ENCODE data around the gene PRG2. TPM values are rescaled to one million over a fixed set of nuclear protein-coding genes. Genes with fewer than 3 reads are reported as not detected.

Gene PRG2
- total and polyA plus RNA-seq, 2 of the 4 experiments (the other 2 are of a cell fraction): not detected

- Histone ChIP-seq H3K9me1 (ENCODE audit: insufficient read depth, low read length) (no peaks in the 10 kb centered on the region), H2AK9ac (replicated peaks; ENCODE audit: low read depth, low read length, poor library complexity) (peak overlapping the region; percentile 84), H2BK120ac (ENCODE audit: low read depth, low read length) (0 out of 2 replicates have a peak overlapping the region, but pooled peaks have one; percentile 38), H2AK5ac (ENCODE audit: low read depth, low read length) (no peak overlapping the region; the same call in 1 of the 2 replicates), H3K9ac (ENCODE audit: low read depth, low read length) (peak overlapping the region; percentile 32; the same call in 1 of the 2 replicates), H4K91ac (ENCODE audit: insufficient read depth, low read depth, low read length) (no peak overlapping the region), H2BK5ac (ENCODE audit: low read depth, low read length, poor library complexity, severe bottlenecking) (no peak overlapping the region), H4K8ac (ENCODE audit: low read depth in 2 of 2, low read length in 2 of 2) (peak overlapping the region; percentile 20 to 83; a peak in 2 of 4 replicates), H3K27ac (ENCODE audit: insufficient read depth, low read length) (no peak overlapping the region), H4K20me1 (ENCODE audit: insufficient read depth, low read length) (no peaks in the 10 kb centered on the region), H3K4ac (ENCODE audit: low read depth, low read length) (peak overlapping the region; percentile 58), H2BK20ac (ENCODE audit: low read depth, low read length) (no peak overlapping the region), H3K56ac (ENCODE audit: extremely low read depth, insufficient read depth, low read length) (0 out of 2 replicates have a peak overlapping the region, but pooled peaks have one; percentile 35), H4K5ac (ENCODE audit: low read depth, low read length) (0 out of 2 replicates have a peak overlapping the region, but pooled peaks have one; percentile 65), H3K36me3 (ENCODE audit: control insufficient read depth, insufficient read depth, low read length) (no peaks in the 10 kb centered on the region), H3K4me1 (ENCODE audit: control insufficient read depth, insufficient read depth, low read length) (peaks cover 2% of the 10 kb centered on the region; the same call in 1 of the 2 replicates), H3K9me3 (ENCODE audit: control insufficient read depth, insufficient read depth, low read length) (no peaks in the 10 kb centered on the region), H3K4me2 (ENCODE audit: low read depth, low read length) (no peak overlapping the region), H3K23ac (ENCODE audit: low read depth, low read length) (no peak overlapping the region), H3K27me3 (ENCODE audit: control insufficient read depth, insufficient read depth, low read length) (peaks cover 9% of the 10 kb centered on the region; the same call in 1 of the 2 replicates), H3K4me3 (ENCODE audit: insufficient read depth, low read depth, low read length) (no peak overlapping the region), H3K14ac (replicated peaks; ENCODE audit: low read depth, low read length) (no peak overlapping the region), H2BK15ac (ENCODE audit: low read depth, low read length) (no peak overlapping the region), H2AFZ (replicated peaks; ENCODE audit: low read length, poor library complexity) (peak overlapping the region; percentile 96), H3K18ac (ENCODE audit: low read depth, low read length) (no peak overlapping the region), H3K79me1 (ENCODE audit: low read depth in 1 of 2, low read length in 2 of 2) (no peaks in the 10 kb centered on the region)
- DNase-seq (peak; percentile 64), ATAC-seq (ENCODE audit: low read depth) (peak; percentile 81)
- dilution Hi-C loops (cut with HindIII; ENCODE audit: low sequenced_read_pairs, unreplicated experiment) (no loop called here), in situ Hi-C loops (cut with MboI; ENCODE audit: low sequenced_read_pairs) (no loop called here), intact Hi-C loops (cut with micrococcal nuclease) (loop anchor here (1.0 to 10.0 kb wide), 5 partner anchors 111 to 1179 kb away; no protein-coding TSS in a partner anchor)
- 16% methylated on average over 10 of the region's 11 CpGs; no CpG with 5 or more reads in 1 of the 2 experiments for WGBS, 2 experiments (ENCODE audit: extremely low coverage in 2 of 2, insufficient read length in 1 of 2)
- ChIA-PET CTCF (interaction anchor here (0.6 to 1.2 kb wide), 7 partner anchors 9 to 295 kb away, joined by 3 to 10 read pairs (median 3); partner anchors contain the start of gene SSRP1), POLR2A (ENCODE audit: unreplicated experiment) (no interaction called here)
- TF ChIP-seq USF2 (IDR thresholded peaks at IDR 0.05; ENCODE audit: low read depth, low read length) (peak; percentile 48; the same call in 1 of the 2 replicates), RCOR1 (IDR thresholded peaks at IDR 0.05; ENCODE audit: insufficient replicate concordance, low read length) (no peak), POLR2A (IDR thresholded peaks at IDR 0.05; ENCODE audit: low read depth, low read length) (no peak), MAZ (IDR thresholded peaks at IDR 0.05; ENCODE audit: borderline replicate concordance, low read depth, low read length) (peak; percentile 63), MXI1 (IDR thresholded peaks at IDR 0.05; ENCODE audit: borderline replicate concordance, low read depth, low read length) (peak; percentile 60; the same call in 1 of the 2 replicates), CTCF (conservative IDR thresholded peaks at IDR 0.05; ENCODE audit: low read depth, low read length) (peak; percentile 66), RAD21 (IDR thresholded peaks at IDR 0.05; ENCODE audit: low read length) (peak; percentile 80), RFX5 (IDR thresholded peaks at IDR 0.05; ENCODE audit: low read depth, low read length) (no peak), SMC3 (IDR thresholded peaks at IDR 0.05; ENCODE audit: low read depth, low read length) (peak; percentile 55), CHD1 (IDR thresholded peaks at IDR 0.05; ENCODE audit: low read depth, low read length) (no peak), FOS (IDR thresholded peaks at IDR 0.05; ENCODE audit: low read depth, low read length) (no peak), ELK1 (IDR thresholded peaks at IDR 0.05; ENCODE audit: borderline replicate concordance, low read depth, low read length) (no peak), CEBPB (IDR thresholded peaks at IDR 0.05; ENCODE audit: low read depth, low read length) (no peak)
- no TSS peak for BruUV-seq (replicated peaks)
These were observed 44.8 kb downstream of the PRG2 start for GRCh38 chr11:57345555-57346211.
